DMS53 treated with DMSO at 0.1 percent for 48 hours (cell line): Measurements from ENCODE around the gene CNNM3.
"Not testable (repeated sequence)": the region's sequence is repeated elsewhere in the genome, so short reads cannot be mapped to it uniquely, and the experiment has no call there.

Source experiments
- DNase-seq: peaks from one replicate; lab custom pipeline; 2025; ENCODE audit not compliant: unreplicated experiment; lab: John Stamatoyannopoulos, UW

CNNM3 gene

GRCh38 chr2:96860065-96861029 is 44.3 kb downstream of the CNNM3 start:
- DNase-seq = no peak

- DNase-seq = no peak
Observed at GRCh38 chr2:96861074-96861473, 45.0 kb downstream of the CNNM3 start.

DNA sequence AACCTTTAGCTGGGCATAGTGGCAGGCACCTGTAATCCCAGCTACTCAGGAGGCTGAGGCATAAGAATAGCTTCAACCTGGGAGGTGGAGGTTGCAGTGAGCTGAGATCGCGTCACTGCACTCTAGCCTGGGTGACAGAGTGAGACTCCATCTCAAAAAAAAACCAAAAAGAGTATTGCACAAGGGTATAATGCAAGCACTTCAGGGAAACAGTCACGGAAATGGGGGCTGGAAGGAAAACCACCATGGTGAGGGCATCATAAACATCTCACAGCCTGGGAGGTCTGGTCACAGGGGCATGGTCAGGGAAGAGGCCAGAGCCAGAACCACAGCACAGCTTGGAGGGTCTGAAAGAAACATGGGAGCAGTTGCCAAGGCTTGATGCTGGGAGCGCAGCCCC is 47.0 kb downstream of the CNNM3 start:
- DNase-seq = not testable (repeated sequence)

GRCh38 chr2:96863575-96864342 is 47.7 kb downstream of the CNNM3 start:
- DNase-seq = no peak

DNA sequence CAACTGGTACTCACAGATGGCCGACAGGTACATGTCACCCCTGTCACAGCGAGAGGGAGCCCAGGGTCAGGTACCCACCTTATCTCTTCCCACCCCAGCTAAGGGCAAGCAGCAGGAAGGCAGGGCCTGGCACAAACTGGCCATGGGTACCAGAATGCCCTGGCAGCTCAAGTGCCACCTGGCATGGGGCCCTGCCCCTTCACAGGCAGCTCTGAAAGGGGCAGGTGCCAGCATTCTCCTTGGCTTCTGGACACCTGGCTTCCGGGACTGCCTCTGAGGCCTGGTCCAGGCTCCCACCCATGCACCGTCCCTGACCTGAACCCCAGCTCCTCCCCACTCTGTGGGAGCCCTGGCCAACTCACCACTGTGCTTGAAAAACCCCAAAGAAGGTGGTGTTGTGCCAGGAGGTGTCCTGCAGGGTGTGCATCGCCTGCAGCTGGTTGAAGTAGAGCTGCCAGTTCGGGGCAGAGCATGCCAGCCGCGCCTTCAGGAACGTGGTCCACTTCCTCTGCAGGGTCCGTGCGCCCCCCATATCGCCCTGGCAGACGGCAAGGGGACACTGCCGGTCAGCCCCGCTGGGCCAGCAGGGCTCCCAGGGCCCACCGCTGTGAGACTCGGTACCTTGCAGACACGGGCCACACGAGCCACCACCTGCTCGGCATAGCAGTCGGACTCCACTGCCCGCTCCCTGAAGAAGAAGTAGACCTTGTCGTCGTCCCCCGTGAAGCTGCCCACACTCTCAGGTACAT is 48.4 kb downstream of the CNNM3 start:
- DNase-seq = no peak

GRCh38 chr2:96865654-96866053 is 49.6 kb downstream of the CNNM3 start:
- DNase-seq = no peak

DNA sequence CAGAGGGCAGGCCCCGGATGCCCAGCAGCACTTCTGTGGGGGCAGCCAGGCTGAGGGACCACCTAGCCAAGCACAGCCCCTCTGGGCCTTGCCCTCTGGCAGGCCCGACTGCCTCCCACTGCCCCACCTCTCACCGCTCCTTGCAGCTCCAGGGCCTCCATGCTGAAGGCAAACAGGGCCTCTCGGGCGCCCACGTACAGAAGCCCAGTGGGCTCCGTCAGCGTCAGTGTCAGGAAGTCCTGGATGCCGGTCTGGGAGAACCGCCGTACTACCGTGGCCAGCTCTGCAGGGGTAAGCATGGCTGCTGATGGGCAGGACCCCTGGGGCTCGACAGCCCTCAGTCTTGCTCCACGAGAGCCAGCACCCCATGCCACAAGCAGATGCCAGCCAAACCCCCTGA is 50.1 kb downstream of the CNNM3 start:
- no peak for DNase-seq

- DNase-seq = no peak
Observed at GRCh38 chr2:96866586-96866985, 50.5 kb downstream of the CNNM3 start.

DNA sequence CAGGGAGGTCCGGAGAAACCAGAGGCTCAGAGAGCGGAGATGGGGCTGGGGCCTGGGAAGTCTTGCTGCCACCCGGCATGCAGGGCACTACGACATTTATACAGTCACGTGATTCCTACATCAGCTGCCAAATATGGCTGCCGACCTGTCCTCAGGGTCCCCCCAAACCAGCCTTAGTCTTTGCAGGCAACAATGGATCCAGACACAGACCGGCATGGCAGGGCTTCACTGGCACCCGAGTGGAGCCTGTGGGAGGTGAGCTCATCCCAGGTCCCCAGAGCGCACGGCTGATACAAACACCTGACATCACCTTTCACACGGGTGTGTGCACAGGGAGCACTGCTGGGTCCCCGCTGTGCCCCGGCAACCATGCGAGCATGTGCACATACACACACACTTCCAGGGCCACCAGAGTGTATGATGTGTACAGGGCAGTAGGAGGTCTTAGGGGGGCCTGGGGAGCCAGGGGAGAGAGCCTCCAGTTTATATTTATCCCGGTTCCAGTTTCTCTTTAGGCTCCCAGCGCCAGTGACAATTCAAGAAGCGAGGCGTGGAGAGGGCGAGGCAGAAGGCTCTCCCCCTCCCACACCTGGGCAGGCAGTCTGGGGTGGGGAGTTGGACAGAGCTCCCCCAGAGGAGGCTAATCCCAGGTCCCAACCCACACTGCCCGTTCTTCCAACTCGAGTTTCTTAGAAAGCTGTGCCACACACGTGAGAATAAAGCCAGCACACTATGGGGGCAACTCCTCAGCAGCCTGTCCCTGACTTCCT is 51.1 kb downstream of the CNNM3 start:
- DNase-seq = no peak

GRCh38 chr2:96867756-96868554 is 51.9 kb downstream of the CNNM3 start:
- DNase-seq = no peak

DNA sequence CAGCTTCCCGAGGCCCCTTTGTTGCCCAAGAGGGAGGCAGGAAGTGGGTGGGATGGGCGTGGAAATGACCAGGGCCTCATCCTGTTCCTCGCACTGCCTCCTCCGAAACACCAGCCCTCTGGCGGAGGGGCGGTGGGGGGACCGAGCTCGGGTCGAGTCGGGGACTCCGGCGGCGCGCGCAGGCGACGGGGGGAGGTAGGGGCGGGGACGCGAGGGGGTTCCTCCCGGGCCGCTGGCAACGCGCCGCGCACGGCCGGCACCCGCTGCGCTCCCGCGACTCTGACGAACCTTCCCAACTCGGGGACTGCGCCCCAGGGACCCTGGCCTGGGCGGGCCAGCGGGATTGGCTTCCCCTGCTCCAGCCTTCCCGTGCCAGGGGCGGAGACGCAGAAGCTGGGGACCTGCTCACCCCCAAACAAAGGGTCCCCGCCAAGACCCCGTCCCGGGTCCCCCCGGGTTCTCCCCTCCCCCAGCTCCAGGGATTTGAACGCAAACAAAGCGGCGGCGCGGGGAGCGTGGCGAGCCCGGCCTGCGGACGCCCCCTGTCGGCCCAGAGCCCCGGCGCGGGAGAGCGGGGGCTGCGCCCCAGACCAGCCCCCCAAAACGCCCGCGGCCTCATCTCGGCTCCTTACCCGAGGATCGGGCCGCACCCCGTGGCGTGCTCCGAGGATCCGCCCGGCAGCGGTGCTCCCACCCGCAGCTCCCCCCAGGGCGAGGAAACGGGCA is 52.6 kb downstream of the CNNM3 start:
- DNase-seq = peak; percentile 62

DNA sequence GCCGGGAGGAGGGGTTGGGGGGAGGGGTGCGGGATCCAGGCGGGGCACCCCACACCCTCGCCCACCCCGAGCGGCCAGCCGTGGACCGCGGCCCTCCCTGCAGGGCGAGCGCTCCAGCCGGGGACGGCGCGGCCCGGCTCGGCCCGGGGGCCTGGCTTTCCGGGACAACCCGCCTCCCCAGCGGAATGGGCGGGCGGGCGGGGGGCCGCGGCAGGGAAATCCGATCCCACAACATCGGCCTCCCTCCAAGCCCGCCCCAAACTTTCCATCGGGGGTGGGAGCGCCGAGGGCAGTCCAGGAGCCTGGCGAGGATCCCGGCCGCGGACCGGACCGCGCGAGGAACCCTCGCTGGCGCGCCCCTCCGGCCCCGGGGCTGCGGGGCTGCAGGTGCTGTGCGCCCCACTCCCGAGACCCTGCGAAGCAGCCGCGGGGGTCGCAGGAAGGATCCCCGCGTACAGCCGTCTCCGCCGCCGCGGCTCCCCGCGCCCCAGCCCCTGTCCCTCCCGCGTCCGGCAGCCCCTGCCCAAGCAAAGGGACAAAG is 53.3 kb downstream of the CNNM3 start:
- DNase-seq = no peak

GRCh38 chr2:96869822-96870625 is 54.0 kb downstream of the CNNM3 start, which contains the start of gene SEMA4C:
SEMA4C (minus strand) TSS chr2:96870080; CDS start chr2:96867886, 2,194 bp downstream.
- peak; percentile 37 for DNase-seq

- no peak for DNase-seq
Observed at GRCh38 chr2:96870626-96871255, 54.7 kb downstream of the CNNM3 start.

DNA sequence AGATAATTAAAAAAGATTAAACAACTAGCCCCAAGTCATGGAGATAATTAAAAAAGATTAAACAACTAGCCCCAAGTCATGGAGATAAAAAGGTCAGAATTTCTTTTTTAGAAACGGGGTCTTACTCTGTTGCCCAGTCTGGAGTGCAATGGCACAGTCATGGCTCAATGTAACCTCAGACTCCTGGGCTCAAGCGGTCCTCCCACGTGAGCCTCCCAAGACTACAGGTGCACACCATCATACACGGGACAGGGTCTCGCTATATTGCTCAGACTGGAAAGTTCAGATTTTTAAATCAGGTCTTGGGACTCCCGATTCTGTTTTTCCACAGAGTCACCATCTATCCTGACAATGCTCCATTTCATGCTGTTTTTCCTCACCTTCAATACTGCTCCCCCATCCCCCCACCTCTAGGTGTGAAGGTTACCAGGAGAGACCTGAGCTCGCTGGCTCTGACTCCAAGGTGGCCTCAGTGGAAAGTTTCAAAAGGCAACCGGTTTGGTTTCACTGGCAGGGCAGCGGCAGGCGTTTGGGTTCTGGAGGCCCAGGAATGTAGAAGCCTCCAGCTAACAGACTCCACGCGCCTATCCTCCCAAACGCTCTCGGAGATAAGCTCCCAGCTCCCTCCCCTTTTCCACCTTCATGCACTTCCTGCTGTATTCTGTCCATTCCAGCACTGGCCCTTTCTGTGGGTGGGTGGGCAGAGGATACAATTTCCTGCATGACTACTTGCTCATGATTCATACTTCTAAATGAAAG is 56.7 kb downstream of the CNNM3 start:
- DNase-seq = no peak

DNA sequence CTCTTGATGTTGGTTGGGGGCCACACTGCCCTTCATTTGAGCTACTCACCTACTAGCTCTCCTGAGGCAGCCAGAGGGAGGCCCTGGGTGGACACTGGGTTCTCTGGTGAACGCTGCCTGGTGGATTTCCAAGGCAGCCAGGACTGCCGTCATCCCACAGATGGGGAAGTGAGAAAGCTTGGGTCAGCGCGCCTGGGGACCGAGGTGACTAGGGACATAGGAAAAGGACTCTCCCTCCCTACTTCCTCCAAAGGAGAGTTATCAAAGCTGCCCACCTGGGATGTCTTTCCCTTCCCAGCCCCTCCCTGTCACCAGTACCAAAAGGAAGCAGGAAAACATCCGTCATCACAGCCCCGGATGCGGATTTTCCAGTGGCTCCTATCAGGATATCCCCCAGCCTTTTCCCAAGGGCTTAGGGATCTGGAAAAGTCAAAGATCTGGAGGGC is 57.6 kb downstream of the CNNM3 start:
- DNase-seq = no peak
